GM12878 (cell line): Measurements from ENCODE around the gene GALNTL6. TPM values are rescaled to one million over a fixed set of nuclear protein-coding genes. Genes with fewer than 3 reads are reported as not detected.

Source experiments
- ATAC-seq: fragments of 200-7000 bp; cut with Tn5 transposase; 3 replicates; pipeline ENCODE4 v1.9.1; 2020; ENCODE audit warnings: mild to moderate bottlenecking, moderate library complexity
- BruUV-seq: library from RNA; stranded (reverse); fragments of 400-500 nt; replicated peaks from 2 replicates; lab custom pipeline; 2021; lab: Mats Ljungman, UMichigan
- CTCF ChIA-PET: fragments of 300-600 bp; sonication (Branson Sonifier 250); formaldehyde crosslinking; extraction: SDS; loops from one replicate; lab custom pipeline; 2021; ENCODE audit warnings: inconsistent platforms; lab: Yijun Ruan, JAX
- POLR2A ChIA-PET: fragments of 350-600 bp; formaldehyde crosslinking; extraction: SDS; loops from one replicate; lab custom pipeline; 2021; ENCODE audit warnings: inconsistent platforms; lab: Charles Lee
- RAD21 ChIA-PET: fragments of 300-600 bp; sonication (Branson Sonifier 250); formaldehyde crosslinking; loops from one replicate; lab custom pipeline; 2023; ENCODE audit warnings: antibody characterized with exemption; ENCODE audit not compliant: unreplicated experiment; lab: Charles Lee
- SMC1A ChIA-PET: fragments of 300-600 bp; sonication (Branson Sonifier 250); formaldehyde crosslinking; loops from one replicate; lab custom pipeline; 2023; ENCODE audit not compliant: unreplicated experiment, uncharacterized antibody; lab: Charles Lee
- DNase-seq: peaks from one replicate; pipeline ENCODE4 v3.0.0-alpha.2; 2011; ENCODE audit warnings: low read depth, low spot score
- FAIRE-seq: peaks from 3 replicates; lab custom pipeline; 2011; peaks lifted over from hg19 to GRCh38; lab: Jason Lieb, UNC
- H2AFZ ChIP-seq: 2 replicates; pipeline ENCODE4 v1.6.0; 2011; ENCODE audit warnings: low read depth, low read length, control low read depth; ENCODE audit not compliant: control insufficient read depth
- H3K27ac ChIP-seq: 2 replicates; pipeline ENCODE4 v1.5.1; 2011; ENCODE audit warnings: control low read depth; ENCODE audit not compliant: control insufficient read depth, insufficient read depth
- H3K27me3 ChIP-seq, 2 experiments: replicated peaks in 1 of 2; 2 replicates each; pipeline versions ENCODE4 v1.6.0 to v1.6.1; 2011; ENCODE audit warnings: low read length in 1 of 2; ENCODE audit not compliant: control insufficient read depth in 2 of 2, insufficient read depth in 2 of 2
- H3K36me3 ChIP-seq, 2 experiments: 2 replicates each; pipeline ENCODE4 v1.5.1; 2011; ENCODE audit warnings: low read length in 1 of 2; ENCODE audit not compliant: control insufficient read depth in 2 of 2, insufficient read depth in 2 of 2
- H3K4me1 ChIP-seq: 2 replicates; pipeline ENCODE4 v1.6.1; 2011; ENCODE audit warnings: mild to moderate bottlenecking, low read length, moderate library complexity, mixed read lengths; ENCODE audit not compliant: control insufficient read depth, insufficient read depth
- H3K4me2 ChIP-seq: 2 replicates; pipeline ENCODE4 v1.6.0; 2011; ENCODE audit warnings: control low read depth; ENCODE audit not compliant: control insufficient read depth, insufficient read depth
- H3K4me3 ChIP-seq: fragments of 200-600 bp; sonication (generic); 2 replicates; pipeline ENCODE4 v1.5.1; 2016
- H3K79me2 ChIP-seq: 2 replicates; pipeline ENCODE4 v1.6.0; 2011; ENCODE audit warnings: low read length; ENCODE audit not compliant: control insufficient read depth, insufficient read depth
- H3K9ac ChIP-seq: 2 replicates; pipeline ENCODE4 v1.8.0; 2011; ENCODE audit warnings: low read length, control low read depth, mixed read lengths; ENCODE audit not compliant: control insufficient read depth, insufficient read depth
- H3K9me3 ChIP-seq: replicated peaks from 3 replicates; pipeline ENCODE4 v1.5.1; 2011; ENCODE audit warnings: mild to moderate bottlenecking, low read length; ENCODE audit not compliant: control insufficient read depth, insufficient read depth
- H4K20me1 ChIP-seq: 2 replicates; pipeline ENCODE4 v1.6.0; 2011; ENCODE audit not compliant: control insufficient read depth, insufficient read depth
- CBFB ChIP-seq: IDR thresholded peaks from 2 replicates; pipeline ENCODE4 v1.6.1; 2016; ENCODE audit warnings: antibody characterized with exemption, low read depth
- CREB1 ChIP-seq: IDR thresholded peaks from 2 replicates; pipeline ENCODE4 v1.6.1; 2012; ENCODE audit warnings: low read depth, mild to moderate bottlenecking, inconsistent platforms
- EP300 ChIP-seq, 2 experiments: fragments of 150-350 bp in 1 of 2; IDR thresholded peaks; 2 replicates each; pipeline ENCODE4 v1.6.1; 2011 to 2012; ENCODE audit warnings: low read depth in 2 of 2, low read length in 2 of 2, borderline replicate concordance in 1 of 2, improper control_type of control experiment in 1 of 2, inconsistent platforms in 1 of 2; ENCODE audit not compliant: control insufficient read depth in 1 of 2
- ESRRA ChIP-seq: IDR thresholded peaks from 2 replicates; pipeline ENCODE4 v1.6.1; 2012; ENCODE audit warnings: mild to moderate bottlenecking, low read length, improper control_type of control experiment
- JUNB ChIP-seq: IDR thresholded peaks from 2 replicates; pipeline ENCODE4 v1.6.1; 2016; ENCODE audit warnings: antibody characterized with exemption, mild to moderate bottlenecking
- PKNOX1 ChIP-seq: fragments of 450-650 bp; IDR thresholded peaks from 2 replicates; pipeline ENCODE4 v1.6.1; 2016; ENCODE audit warnings: mild to moderate bottlenecking
- RFX5 ChIP-seq: IDR thresholded peaks from 2 replicates; pipeline ENCODE4 v1.6.1; 2011; ENCODE audit warnings: low read depth, low read length, improper control_type of control experiment
- WGBS: methylation state at CpG from one replicate; pipeline ENCODE4 v1.1.6; 2016; ENCODE audit warnings: low lambda C conversion rate; ENCODE audit not compliant: insufficient replicate concordance, insufficient coverage; ENCODE audit errors: missing lambda C conversion rate; 5-methylcytosine and 5-hydroxymethylcytosine counted together
- in situ Hi-C: fragments of 300-500 bp; cut with MboI; formaldehyde crosslinking; loops from 9 replicates; pipeline ENCODE4 v1.14.3; 2018; ENCODE audit warnings: mixed read lengths
- intact Hi-C: fragments of 100-400 bp; cut with micrococcal nuclease; formaldehyde crosslinking; loops from one replicate; pipeline ENCODE4 v1.14.2; 2022; ENCODE audit not compliant: unreplicated experiment
- polyA plus RNA-seq, 11 experiments: library from polyadenylated mRNA; depleted of rRNA in 4 of 11; unstranded in 6 of 11; stranded (reverse) in 5 of 11; fragments of >200 nt; fragmentation: Nextera tagmentation in 4 of 11; fragmentation: Illumina TruSeq in 1 of 11; extraction: Ambion mirVana in 4 of 11; extraction: Trizol in 1 of 11; gene quantifications; 1 replicate in 1 of 11; 2 replicates in 10 of 11; pipeline versions ENCODE4 v1.2.1 to v1.2.3, GENCODE V29; 2011 to 2016; ENCODE audit warnings: inconsistent platforms in 2 of 11, missing spikeins in 2 of 11, low read depth in 1 of 11
- total RNA-seq, 4 experiments: library from RNA; depleted of rRNA in 3 of 4; stranded (reverse); fragments of >200 nt in 3 of 4; fragmentation: Illumina TruSeq in 1 of 4; extraction: Trizol in 1 of 4; gene quantifications; 2 replicates each; pipeline versions ENCODE4 v1.2.1 to v1.2.3, GENCODE V29; 2013 to 2021
- TF ChIP-seq, protein P1 (sequence below): fragments of 450-650 bp; IDR thresholded peaks from 2 replicates; pipeline ENCODE4 v1.6.1; 2016; ENCODE audit warnings: mild to moderate bottlenecking, moderate library complexity, borderline replicate concordance

GALNTL6 gene
- total and polyA plus RNA-seq, 10 of the 15 experiments (the other 5 are each of a cell fraction or from before 2014, with no cell fraction given), result 0.01 to 0.29 TPM; not detected in 8

DNA sequence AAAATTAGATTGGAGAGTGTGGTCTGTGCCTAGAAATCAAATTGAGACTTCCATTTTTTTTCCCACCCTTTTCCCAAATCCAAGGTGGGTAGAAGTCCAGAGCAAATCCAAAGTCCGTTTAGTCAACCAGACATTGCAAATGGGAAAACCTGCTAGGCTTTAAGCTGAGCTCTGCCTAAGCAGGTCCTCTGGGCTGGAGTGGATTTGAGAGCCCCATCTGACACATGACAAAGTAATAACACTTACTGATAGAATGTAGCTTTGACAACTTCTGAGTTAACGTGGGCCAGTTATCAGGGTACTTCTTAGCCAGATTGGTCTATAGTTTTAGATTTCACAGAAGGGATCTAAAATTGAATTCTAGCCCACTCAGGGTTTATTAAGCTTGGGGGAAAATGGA lies 242.3 kb downstream of the GALNTL6 start (continued):
- TF ChIP-seq, protein P1, sequence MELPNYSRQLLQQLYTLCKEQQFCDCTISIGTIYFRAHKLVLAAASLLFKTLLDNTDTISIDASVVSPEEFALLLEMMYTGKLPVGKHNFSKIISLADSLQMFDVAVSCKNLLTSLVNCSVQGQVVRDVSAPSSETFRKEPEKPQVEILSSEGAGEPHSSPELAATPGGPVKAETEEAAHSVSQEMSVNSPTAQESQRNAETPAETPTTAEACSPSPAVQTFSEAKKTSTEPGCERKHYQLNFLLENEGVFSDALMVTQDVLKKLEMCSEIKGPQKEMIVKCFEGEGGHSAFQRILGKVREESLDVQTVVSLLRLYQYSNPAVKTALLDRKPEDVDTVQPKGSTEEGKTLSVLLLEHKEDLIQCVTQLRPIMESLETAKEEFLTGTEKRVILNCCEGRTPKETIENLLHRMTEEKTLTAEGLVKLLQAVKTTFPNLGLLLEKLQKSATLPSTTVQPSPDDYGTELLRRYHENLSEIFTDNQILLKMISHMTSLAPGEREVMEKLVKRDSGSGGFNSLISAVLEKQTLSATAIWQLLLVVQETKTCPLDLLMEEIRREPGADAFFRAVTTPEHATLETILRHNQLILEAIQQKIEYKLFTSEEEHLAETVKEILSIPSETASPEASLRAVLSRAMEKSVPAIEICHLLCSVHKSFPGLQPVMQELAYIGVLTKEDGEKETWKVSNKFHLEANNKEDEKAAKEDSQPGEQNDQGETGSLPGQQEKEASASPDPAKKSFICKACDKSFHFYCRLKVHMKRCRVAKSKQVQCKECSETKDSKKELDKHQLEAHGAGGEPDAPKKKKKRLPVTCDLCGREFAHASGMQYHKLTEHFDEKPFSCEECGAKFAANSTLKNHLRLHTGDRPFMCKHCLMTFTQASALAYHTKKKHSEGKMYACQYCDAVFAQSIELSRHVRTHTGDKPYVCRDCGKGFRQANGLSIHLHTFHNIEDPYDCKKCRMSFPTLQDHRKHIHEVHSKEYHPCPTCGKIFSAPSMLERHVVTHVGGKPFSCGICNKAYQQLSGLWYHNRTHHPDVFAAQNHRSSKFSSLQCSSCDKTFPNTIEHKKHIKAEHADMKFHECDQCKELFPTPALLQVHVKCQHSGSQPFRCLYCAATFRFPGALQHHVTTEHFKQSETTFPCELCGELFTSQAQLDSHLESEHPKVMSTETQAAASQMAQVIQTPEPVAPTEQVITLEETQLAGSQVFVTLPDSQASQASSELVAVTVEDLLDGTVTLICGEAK, result no peak
- TF ChIP-seq CREB1, result no peak
- TF ChIP-seq RFX5, result no peak
- TF ChIP-seq ESRRA, result no peak
- no peak for TF ChIP-seq EP300 (IDR thresholded peaks at IDR 0.05; ENCODE audit: borderline replicate concordance in 1 of 2, control insufficient read depth in 1 of 2, low read depth in 2 of 2, low read length in 2 of 2)

DNA sequence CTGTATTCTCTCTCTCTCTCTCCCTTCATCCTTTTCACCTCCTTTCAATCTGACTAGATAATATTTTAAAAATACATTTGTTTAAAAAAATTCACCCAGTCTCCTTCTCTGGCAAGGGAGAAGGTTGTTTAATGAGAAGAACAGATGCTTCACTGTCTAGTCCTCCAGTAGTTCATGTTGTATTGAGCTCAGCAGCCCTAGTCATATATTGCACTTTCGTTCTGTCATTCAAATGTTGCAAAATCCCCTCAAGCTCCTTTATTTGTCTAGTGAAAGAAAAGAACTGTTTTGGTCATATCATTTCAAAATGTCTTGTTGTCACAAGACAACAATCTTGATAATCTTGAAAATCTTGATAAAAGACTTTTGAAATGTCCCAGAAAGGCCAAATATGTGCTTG lies 248.0 kb downstream of the GALNTL6 start:
- H3K4me2 ChIP-seq, result no peak overlapping the region
- no TSS peak for BruUV-seq
- ATAC-seq, result peak; percentile 82
- H2AFZ ChIP-seq, result no peak overlapping the region
- no peak overlapping the region for H3K9ac ChIP-seq
- H3K27ac ChIP-seq, result no peak overlapping the region
- ChIA-PET POLR2A (interaction anchor here (0.6 kb wide), 1 partner anchor 383 kb away, joined by 3 read pairs; no protein-coding TSS in a partner anchor), SMC1A (no interaction called here), RAD21 (no interaction called here), CTCF (interaction anchor here (1.3 kb wide), 1 partner anchor 27 kb away, joined by 3 read pairs; no protein-coding TSS in a partner anchor)
- no peaks in the 10 kb centered on the region for H4K20me1 ChIP-seq
- H3K4me3 ChIP-seq, result no peak overlapping the region
- H3K9me3 ChIP-seq, result no peaks in the 10 kb centered on the region
- in situ Hi-C loops, result no loop called here
- H3K4me1 ChIP-seq, result no peaks in the 10 kb centered on the region
- H3K27me3 ChIP-seq, result no peaks in the 10 kb centered on the region; a peak in 1 of 4 replicates
- WGBS, result 0% methylated on average over 1 of the region's 1 CpG
- peak; percentile 64 for TF ChIP-seq PKNOX1
- TF ChIP-seq CBFB, result no peak
- TF ChIP-seq JUNB, result 0 out of 2 replicates have a peak, but pooled peaks have one; percentile 14
- no peak for FAIRE-seq
- no peak for DNase-seq
- intact Hi-C loops, result no loop called here
- no peaks in the 10 kb centered on the region for H3K79me2 ChIP-seq
- no peaks in the 10 kb centered on the region for H3K36me3 ChIP-seq
